ENCODE results near the gene MPZL2.

MPZL2 gene

GRCh38 chr11:118263695-118264568 lies at the start of gene MPZL2:
Gene MPZL2, minus strand, starts transcription at chr11:118264297. Its CDS starts 144 bp downstream, at chr11:118264153.
- H3K27me3 ChIP-seq (ENCODE audit: insufficient read depth, low read depth, severe bottlenecking), result no peaks in the 10 kb centered on the region

GRCh38 chr11:118313242-118313641 lies 49.1 kb upstream of the MPZL2 start:
- no peak for TF ChIP-seq CTCF (IDR thresholded peaks at IDR 0.05; ENCODE audit: low read depth, low read length)
- H3K4me3 ChIP-seq (ENCODE audit: low read depth, low read length), result no peak overlapping the region
- H3K36me3 ChIP-seq, result no peaks in the 10 kb centered on the region
- no peak overlapping the region for H3K27ac ChIP-seq
- DNase-seq, result no peak
- no peaks in the 10 kb centered on the region for H3K9me3 ChIP-seq (ENCODE audit: severe bottlenecking)
- H3K27me3 ChIP-seq (ENCODE audit: insufficient read depth, low read depth, severe bottlenecking), result no peaks in the 10 kb centered on the region

More at GRCh38 chr11:118263695-118264568, at the start of gene MPZL2:
- TF ChIP-seq CTCF (IDR thresholded peaks at IDR 0.05; ENCODE audit: low read depth, low read length), result peak; percentile 2; the same call in 1 of the 2 replicates
- H3K27ac ChIP-seq, result no peak within 1 kb of the TSS
- H3K36me3 ChIP-seq, result no peaks in the 10 kb centered on the region
- H3K9me3 ChIP-seq (ENCODE audit: severe bottlenecking), result no peaks in the 10 kb centered on the region
- no peak within 1 kb of the TSS for H3K4me3 ChIP-seq (ENCODE audit: low read depth, low read length)
- DNase-seq, result peak; percentile 15

- Histone ChIP-seq H3K27me3 (ENCODE audit: insufficient read depth, low read depth, severe bottlenecking) (no peaks in the 10 kb centered on the region), H3K4me3 (ENCODE audit: low read depth, low read length) (no peak overlapping the region), H3K27ac (no peak overlapping the region), H3K36me3 (no peaks in the 10 kb centered on the region), H3K9me3 (ENCODE audit: severe bottlenecking) (no peaks in the 10 kb centered on the region)
- no peak for TF ChIP-seq CTCF (IDR thresholded peaks at IDR 0.05; ENCODE audit: low read depth, low read length)
- DNase-seq, result no peak
Observed at GRCh38 chr11:118312328-118312727, 48.2 kb upstream of the MPZL2 start.

- DNase-seq, result no peak
Observed at GRCh38 chr11:118311518-118311917, 47.4 kb upstream of the MPZL2 start.

GRCh38 chr11:118310781-118311485 lies 46.8 kb upstream of the MPZL2 start:
- H3K36me3 ChIP-seq, result no peaks in the 10 kb centered on the region

More at GRCh38 chr11:118311518-118311917, 47.4 kb upstream of the MPZL2 start:
- H3K9me3 ChIP-seq (ENCODE audit: severe bottlenecking), result no peaks in the 10 kb centered on the region
- no peak overlapping the region for H3K4me3 ChIP-seq (ENCODE audit: low read depth, low read length)
- no peak overlapping the region for H3K27ac ChIP-seq
- H3K36me3 ChIP-seq, result no peaks in the 10 kb centered on the region
- no peak for TF ChIP-seq CTCF (IDR thresholded peaks at IDR 0.05; ENCODE audit: low read depth, low read length)
- no peaks in the 10 kb centered on the region for H3K27me3 ChIP-seq (ENCODE audit: insufficient read depth, low read depth, severe bottlenecking)

More at GRCh38 chr11:118310781-118311485, 46.8 kb upstream of the MPZL2 start:
- DNase-seq, result no peak
- no peak for TF ChIP-seq CTCF (IDR thresholded peaks at IDR 0.05; ENCODE audit: low read depth, low read length)
- no peaks in the 10 kb centered on the region for H3K9me3 ChIP-seq (ENCODE audit: severe bottlenecking)
- H3K27ac ChIP-seq, result no peak overlapping the region
- H3K27me3 ChIP-seq (ENCODE audit: insufficient read depth, low read depth, severe bottlenecking), result no peaks in the 10 kb centered on the region
- H3K4me3 ChIP-seq (ENCODE audit: low read depth, low read length), result no peak overlapping the region

Data from WERI-Rb-1 (cell line).